Mammary epithelial cell (primary cell): ENCODE results near the gene CFAP61.

Experiments
- EZH2 ChIP-seq: IDR thresholded peaks from 2 replicates; pipeline ENCODE4 v1.6.1; 2012; ENCODE audit warnings: low read length, inconsistent platforms, borderline replicate concordance
- TF ChIP-seq, protein P1 (sequence below), 2 donors: IDR thresholded peaks in 1 of 2; conservative IDR thresholded peaks in 1 of 2; 2 replicates each; pipeline ENCODE4 v1.5.1; 2011 to 2012; ENCODE audit warnings: inconsistent platforms in 2 of 2, low read length in 2 of 2, mild to moderate bottlenecking in 2 of 2, control low read depth in 1 of 2, low read depth in 1 of 2; ENCODE audit not compliant: insufficient read depth in 1 of 2; ENCODE audit errors: extremely low read depth in 1 of 2

DNA sequence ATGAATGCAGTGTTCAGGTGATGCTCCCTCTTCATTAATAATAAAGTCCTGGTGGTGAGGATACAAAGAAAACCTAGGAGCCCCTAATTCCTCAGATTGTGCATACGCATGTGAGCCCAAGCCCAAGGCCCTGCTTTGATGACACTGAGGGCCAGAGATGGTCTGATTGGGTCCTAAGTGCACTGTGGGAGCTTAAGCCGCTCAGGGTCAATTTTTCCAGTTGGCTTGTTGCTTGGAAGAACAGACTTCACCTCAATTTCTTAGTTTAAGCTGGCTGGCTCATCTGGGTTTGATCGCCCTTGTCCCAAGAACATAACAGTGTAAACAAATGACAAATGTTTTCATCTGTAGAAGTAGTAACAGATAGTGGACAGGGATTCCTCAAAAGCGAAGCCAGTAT is 357.0 kb downstream of the CFAP61 start:
- TF ChIP-seq, protein P1, sequence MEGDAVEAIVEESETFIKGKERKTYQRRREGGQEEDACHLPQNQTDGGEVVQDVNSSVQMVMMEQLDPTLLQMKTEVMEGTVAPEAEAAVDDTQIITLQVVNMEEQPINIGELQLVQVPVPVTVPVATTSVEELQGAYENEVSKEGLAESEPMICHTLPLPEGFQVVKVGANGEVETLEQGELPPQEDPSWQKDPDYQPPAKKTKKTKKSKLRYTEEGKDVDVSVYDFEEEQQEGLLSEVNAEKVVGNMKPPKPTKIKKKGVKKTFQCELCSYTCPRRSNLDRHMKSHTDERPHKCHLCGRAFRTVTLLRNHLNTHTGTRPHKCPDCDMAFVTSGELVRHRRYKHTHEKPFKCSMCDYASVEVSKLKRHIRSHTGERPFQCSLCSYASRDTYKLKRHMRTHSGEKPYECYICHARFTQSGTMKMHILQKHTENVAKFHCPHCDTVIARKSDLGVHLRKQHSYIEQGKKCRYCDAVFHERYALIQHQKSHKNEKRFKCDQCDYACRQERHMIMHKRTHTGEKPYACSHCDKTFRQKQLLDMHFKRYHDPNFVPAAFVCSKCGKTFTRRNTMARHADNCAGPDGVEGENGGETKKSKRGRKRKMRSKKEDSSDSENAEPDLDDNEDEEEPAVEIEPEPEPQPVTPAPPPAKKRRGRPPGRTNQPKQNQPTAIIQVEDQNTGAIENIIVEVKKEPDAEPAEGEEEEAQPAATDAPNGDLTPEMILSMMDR (conservative IDR thresholded peaks at IDR 0.05 in 1 of 2, IDR thresholded peaks at IDR 0.05 in 1 of 2; ENCODE audit: extremely low read depth in 1 of 2, insufficient read depth in 1 of 2, low read depth in 1 of 2, low read length in 2 of 2) = no peak
- TF ChIP-seq EZH2 = no peak
